DMS79 (cell line): Measurements from ENCODE around the gene MBD5.

Experiments used
- DNase-seq: peaks from one replicate; lab custom pipeline; 2025; lab: John Stamatoyannopoulos, UW

The MBD5 gene

DNA sequence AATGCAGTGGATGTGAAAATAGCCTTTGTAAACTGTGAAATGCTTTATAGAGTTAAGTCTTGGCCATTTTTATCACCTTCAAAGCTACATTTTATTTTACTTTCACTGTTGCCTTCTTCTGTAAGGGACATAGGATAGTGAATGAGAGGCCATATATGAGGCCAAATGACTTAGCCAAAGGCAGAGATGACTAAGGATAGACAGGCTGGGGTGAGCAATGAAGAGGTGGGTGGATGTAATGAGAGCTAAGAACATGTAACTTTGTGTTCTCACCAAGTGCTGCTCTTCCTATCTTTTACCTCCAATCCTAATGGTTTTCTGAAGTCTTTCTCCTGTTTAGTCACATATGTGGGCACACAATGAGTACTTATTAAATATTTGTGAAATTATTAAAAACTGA lies 101.9 kb downstream of the MBD5 start:
- DNase-seq = no peak

DNA sequence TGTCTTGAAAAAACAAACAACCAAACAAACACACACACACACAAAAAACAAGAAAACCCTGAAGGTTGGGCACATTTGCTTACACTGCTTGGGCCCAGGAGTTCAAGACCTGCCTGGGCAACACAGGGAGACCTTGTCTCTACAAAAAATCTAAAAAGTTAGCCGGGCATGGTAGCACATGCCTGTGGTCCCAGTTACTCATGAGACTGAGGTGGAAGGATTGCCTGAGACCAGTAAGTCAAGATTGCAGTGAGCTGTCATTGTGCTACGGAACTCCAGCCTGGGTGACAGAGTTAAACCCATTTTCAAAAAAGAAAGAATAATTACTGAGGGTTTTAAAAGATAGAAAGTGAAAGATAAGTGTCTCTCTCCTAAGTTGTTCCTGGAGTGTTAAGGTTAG lies 103.4 kb downstream of the MBD5 start:
- DNase-seq = no peak

DNA sequence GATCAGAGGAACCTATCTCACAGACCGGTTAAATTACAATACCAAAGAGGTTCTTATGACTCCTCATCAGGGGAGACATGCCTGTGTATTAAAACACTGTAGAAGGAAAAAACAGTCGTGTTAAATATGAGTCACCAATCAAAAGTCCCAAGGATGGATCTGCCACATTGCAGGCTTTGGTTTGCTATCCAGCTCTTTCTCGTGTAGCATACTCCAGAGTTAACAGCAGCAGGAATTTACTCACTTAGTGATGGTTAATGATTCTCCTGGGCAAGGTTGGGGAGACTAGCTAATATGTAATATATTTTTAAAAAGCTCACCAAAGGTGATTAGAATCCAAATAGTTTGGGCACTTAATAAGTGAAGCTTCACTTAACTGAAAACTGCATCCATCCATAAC lies 109.7 kb downstream of the MBD5 start:
- no peak for DNase-seq

DNA sequence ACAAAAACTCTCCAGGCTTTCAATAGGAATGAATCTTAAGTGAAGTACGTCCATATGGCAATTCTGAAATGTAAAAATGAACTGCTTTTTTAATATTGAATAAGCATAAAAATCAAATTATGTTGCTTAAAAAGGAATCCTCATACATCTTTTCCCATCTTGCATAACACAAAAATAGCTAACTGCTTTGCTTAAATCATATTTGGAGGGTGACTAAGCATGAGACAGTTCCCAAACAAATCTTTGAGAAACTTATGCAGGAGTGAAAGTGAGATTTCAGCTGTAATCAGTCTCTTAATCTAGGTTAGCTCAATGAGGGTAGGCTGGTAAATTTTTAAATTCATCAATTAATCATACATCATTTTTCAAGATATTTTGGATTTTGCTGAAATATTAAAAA lies 111.5 kb downstream of the MBD5 start:
- DNase-seq = no peak

DNA sequence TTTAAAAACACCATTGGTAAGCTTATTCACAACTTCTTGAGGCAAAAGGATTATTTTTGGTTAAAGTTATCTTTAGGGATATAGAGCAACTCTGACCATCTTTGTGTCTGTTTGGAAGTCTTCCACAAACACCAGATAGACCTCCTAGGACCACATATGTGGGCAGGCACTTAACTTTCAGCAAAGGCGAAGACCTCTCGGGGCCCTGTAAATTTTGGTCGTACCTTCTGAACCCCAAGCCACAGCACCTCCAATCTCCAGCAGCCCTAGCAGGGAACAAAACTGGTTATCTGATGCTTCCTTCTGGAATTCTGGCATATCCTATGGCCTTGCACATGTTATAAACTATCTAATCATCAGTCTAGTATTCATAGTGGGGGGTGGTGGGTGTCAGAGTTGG lies 114.8 kb downstream of the MBD5 start:
- DNase-seq = no peak

DNA sequence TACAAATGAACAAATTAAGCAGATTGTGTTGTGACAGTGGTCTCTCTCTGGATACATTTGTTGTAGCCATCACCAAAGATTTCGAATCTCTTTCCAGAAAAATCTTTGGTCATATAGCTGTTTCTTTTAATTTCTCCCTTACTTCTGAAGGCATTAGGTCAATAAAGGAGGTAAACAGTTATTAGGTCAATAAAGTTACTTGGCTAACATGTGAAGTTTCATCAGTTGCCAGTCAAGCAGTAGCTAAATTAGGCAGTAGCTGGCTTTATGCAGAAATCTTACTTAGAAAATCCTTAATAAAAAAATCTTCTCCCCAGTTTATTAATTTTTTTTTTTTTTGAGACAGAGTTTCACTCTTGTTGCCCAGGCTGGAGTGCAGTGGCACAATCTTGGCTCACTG lies 115.5 kb downstream of the MBD5 start:
- no peak for DNase-seq

DNA sequence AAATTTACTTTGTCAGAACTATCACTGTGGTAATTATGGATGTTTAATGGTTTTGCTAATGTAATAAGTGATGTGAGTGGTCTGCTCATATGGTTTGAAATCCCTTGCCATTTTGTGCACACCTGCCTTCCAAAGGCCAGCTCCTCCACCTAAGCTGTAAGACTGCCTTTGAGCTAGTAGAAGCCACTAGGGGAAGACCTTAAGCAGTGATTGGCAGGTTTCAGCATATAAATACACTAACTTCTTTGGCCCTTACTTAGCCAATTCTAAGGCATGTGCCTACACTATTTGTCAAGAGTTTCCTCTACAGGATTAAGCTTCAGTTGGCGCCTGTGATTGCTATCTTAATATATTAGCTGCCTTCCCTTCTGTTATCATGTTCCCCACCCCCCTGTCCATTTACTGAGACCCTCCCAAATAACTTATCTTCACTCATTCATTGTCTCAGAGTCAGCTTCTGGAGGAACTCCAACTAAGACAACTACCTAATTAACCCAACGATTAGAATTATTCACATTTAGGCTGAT lies 141.1 kb downstream of the MBD5 start:
- no peak for DNase-seq

DNA sequence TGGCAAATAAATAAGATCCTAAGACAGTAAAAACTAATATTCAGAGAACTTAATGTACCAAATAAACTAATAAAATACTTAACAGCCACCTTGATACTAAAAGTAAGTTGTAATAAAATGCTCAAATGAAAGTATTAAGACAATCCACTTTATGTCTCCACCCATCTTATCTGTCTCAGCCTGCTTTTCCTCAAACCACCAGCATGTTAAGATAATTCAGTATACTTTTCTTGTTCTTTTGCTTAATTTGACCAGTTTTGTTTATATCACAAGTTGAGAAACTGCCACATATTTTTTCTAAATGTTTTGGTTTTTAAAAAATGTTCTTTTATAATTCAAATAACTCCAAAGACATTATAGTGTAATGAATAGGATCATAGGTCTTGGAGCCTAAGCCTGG lies 142.0 kb downstream of the MBD5 start:
- no peak for DNase-seq

DNA sequence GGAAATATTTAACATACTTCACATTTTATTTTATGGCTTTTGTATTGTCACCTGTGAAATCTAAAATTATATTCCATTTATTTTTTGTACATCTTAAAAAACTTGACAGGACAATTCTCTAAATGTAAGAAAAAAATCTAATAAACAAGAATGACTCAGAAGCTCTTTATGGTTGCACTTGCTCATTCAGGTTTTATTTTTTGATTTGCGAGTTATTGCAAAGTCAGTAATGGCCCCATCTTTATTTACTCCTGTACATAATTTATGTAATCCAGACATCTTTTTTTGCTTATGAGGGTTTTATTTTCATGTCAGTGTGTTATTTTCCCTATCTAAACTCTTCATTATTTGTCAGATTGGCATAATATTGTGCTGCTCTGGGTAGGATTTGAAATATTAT lies 145.1 kb downstream of the MBD5 start:
- DNase-seq = no peak

DNA sequence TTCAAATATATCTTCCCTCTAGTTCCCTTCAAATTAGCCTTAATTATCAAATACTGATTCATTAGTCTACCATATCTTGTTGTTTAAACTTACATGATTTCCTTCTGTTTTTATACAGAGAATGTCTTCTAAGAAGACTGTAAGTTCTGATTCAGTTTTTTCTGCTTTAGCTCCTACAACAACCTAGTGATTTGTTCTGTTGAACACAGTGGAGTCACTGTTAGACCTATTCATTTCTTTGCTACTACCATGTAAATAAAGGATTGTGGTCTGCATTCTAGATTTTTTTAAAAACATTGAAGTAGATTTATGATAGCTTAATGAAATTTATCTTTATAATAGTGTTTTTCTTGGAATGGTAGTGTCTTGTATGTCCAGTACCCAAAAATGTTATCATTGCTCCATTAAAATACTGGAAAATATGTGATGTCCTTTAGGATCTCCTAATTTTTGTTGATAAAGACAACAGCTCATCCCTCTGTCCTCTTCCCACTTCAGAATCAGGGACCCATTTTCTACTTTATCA lies 146.4 kb downstream of the MBD5 start:
- DNase-seq = no peak

DNA sequence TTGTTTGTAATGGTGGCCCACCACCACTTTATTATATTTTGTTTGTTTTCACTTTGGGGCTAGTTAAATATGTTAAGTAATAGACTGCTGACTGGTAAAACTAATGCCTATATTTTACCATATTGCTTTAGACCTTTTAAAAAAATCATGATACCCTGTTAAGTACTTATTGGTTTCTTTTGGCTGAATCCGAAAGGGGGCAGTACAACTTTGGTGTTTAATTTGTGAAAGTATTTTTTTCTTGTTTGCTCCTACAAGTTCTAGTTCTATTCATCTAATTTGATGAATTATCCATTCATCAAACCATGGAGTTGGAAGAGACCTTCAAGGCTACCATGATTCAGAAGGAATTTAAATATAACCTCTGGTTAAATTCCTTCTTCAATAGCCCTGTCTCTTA lies 147.0 kb downstream of the MBD5 start:
- DNase-seq = no peak

DNA sequence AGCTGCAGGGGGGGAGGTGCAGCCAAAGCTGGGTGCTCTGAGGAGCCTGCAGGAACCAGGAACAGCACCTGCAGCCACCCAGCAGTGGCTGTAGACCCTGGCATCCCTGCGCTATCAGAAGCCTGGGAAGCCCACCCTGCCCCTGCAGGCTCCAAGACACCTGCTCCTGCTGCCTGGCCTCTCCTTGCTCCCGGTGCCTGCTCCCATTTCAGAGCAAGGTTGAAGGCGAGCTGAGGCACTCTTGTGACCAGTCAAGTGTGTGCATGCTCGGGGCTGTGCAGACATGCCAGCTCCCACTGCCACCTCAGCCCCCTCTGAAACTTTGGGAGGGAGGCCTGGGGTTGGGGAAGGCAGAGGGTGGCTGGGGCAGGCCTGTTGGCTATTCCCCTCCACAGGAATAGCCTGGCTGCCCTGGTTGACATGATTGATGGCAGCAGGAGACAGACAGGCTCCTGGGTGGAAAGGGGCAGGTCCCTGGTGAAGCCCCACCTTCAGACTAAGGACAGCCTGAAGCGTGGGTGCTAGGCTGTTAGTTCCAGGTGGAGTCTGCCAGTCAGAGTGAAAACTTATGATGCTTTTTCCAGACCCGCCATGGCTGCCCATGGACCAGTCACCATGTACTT lies 151.4 kb downstream of the MBD5 start:
- no peak for DNase-seq

DNA sequence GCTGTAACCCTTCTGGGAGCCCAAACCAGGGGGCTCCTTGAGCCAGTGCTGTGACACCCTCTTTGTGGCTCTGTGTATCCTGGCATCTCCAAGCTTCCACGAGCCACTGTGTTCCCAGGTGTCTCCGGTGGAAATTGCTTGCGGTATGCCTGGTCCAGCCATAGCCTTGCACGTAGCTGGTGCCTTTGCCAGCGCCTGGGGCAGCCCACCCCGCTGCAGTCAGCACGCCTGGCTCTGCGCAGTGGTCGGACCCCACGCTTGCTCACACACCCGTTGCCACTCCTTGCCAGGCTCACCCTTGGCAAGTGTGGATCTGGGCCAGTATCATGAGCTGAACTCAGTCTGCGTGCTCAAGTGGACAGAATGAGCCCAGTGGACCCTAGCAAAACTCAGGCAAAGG lies 152.3 kb downstream of the MBD5 start:
- DNase-seq = no peak

DNA sequence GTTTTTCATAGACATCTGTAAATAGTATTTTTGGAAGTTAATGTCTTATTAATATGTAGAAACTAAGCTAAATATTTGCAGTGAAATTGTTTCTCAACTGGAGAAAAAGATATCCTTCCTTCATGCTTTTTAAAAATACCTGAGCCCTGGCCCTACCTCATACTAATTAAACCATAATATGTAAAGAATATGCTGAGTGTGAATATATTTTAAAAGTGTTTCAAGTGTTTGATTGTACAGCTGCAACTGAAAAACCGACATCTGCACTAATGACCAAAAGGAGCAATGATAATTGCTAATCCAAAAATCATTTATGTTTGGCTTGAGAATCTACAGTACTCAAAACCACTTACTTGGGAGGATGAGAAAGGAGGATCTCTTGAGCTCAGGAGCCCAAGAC lies 156.7 kb downstream of the MBD5 start:
- peak; percentile 38 for DNase-seq

DNA sequence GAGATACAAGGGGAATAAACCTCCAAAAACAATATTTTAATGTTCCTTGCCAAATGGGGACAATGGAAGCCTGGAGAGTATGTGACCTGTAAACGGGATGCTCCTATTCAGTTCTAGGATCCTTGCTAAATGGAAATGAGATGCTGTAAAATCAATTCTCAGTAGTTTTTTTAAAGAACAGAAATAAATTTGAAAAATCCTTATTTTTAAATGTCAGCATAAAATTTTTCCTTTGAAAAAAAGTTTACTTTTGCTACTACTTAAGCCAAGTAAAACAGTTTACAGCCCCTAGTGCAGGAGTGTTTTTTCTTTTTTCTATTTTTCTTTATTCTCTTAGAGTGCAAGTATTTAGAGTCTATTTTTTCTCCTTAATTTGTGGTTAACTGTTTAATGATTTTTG lies 158.8 kb downstream of the MBD5 start:
- no peak for DNase-seq

DNA sequence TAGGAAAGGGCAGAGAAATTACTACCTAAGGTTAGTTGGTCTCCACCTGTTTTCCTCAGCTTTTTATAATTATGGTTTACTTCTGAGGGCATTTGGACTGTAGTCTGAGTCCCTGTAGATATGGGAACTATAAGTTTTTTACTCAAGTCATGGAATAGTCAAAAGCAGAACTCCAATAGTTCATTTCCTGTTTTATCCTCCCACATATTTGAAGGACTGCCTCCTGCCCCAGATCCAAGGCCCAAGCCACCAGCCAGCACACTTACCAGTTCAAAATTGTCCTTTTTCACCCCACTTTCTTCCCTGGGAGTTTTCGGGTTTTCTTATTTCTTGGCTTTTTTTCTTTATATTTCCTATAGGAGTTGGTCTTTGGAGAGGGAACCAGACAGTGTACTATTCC lies 164.1 kb downstream of the MBD5 start:
- no peak for DNase-seq

DNA sequence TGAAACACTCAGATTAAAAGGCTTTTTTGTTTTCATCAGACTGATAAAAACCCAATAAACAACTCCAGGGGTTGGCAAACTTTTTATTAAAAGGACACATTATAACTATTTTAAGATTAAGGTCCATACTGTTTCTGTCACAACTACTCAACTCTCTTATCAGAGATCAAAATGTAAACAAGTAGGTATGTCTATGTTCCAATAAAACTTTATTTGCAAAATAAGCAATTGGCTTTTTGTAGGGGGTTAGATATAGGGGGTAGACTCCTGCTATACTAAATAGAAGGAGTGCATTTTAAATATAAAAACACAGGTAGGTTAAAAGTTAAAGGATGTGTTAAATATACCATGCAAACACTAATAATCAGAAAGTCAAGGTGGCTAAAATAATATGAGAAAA lies 174.0 kb downstream of the MBD5 start:
- DNase-seq = no peak

DNA sequence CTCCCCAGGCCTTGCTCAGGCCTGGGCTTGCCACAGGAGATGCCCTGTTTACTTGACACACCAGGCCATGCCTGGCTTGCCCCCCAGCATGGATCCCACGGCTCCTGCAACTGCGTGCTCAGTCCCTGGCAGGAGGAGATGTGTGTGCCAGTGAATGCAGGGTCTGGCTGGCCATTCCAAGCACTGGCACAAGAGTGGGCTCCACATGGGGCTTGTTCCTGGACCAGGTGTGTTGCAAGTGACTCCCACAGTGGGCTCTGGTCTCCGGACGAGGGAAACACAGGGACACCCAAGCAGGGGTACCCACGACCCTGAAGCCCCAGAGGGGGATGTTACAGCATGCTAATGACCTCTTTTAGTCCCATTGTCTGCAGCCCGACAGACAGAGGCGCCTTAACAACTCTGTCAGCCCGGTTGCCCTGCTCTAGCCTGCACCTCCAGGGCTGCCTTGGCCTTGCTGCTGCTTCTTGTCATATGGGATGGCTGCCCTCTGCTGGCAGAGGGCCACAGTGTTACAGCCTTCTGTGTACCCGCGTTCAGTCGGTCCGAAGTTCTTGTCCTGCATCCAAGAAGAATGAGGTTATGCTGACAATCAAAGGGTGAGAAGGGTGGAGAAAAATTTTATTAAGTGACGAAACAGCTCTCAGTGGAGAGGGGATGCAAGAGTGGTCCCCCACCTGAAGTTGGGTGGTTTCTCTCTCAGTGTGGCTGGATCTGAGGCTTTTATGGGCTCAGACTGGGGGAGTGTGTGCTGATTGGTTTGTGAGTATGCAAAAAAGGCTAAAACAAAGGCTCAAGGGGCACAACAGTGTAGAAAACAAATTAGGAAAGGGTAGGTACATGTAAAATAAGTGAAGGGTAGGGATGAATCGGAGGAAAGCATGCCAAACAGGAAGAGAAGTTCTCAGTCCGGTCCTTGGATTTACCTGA lies 180.4 kb downstream of the MBD5 start:
- DNase-seq = no peak

DNA sequence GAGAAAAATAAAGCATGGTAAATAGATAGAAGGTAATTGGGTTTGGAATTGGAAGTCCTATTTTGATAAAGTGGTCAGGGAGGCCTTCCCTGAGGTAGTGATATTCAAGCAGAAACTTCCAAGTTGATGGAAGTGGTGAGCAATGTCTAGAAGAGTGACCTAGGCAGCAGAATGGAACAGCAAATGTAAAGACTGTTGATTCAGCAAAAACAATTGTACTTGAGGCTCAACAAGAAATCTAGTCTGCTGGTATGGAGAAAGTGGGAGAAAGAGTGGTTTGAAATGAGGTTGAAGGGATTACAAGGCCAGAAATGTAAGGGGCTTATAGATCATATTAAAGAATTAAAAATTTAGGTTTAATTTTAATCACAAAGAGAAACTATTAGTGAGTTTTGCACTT lies 181.3 kb downstream of the MBD5 start:
- DNase-seq = no peak

DNA sequence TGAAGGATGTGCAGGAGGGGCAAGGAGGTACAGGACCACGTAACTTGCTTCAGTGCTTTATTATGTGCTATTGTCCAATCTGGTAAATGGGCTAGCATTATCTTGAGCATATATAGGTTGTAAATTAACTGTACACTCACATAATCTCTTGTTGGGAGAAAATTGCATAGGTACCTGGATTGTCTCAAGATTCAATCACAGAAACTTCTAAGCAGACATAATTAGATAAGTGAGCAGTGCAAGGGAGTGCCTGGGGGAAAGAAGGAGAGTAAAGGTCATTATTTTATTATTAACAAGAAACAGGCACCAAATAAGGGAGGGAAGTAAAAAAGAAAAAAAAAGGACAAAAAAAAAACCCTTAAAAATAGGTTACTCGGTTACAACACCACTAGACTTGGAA lies 186.2 kb downstream of the MBD5 start:
- no peak for DNase-seq

DNA sequence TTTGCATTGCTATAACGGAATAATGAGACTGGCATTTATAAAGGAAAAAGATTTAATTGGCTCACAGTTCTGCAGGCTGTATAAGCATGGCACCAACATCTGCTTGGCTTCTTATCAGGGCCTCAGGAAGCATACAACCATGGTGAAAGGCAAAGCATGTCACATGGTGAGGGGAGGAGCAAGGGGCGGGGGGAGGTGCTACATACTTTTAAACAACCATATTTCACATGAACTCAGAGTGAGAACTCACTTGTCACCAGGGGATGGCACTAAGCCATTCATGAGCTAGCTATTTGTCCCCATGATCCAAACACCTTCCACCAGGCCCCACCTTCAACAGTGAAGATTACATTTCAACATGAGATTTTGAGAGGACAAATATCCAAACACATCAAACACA lies 188.7 kb downstream of the MBD5 start:
- no peak for DNase-seq

DNA sequence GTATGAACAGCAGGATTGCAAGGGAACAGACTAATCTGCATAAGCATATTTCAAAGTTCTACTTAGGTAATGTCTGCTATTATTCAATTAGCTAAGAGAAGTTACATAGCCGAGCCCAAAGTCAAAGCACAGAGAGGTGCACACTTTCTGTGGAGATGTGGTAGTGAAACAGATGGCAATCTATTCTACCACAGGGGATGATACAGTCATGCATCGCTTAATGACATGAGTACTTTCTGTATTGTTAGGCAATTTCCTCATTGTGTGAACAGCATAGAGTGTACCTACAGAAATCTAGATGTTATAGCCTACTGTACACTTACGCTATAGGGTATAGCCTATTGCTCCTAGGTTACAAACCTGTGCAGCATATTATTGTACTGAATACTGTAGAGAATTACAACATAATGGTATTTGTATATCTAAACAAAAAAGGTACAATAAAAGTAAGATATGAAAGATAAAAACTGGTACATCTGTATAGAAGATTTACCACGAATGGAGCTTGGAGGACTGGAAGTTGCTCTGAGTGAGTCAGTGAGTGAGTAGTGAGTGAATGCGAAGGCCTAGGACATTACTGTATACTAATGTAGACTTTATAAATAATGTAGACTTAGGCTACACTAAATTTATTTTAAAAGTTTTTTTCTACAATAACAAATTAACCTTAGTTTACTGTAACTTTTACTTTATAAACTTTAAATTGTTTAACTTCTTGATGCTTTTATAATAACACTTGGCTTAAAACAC lies 197.6 kb downstream of the MBD5 start:
- no peak for DNase-seq

DNA sequence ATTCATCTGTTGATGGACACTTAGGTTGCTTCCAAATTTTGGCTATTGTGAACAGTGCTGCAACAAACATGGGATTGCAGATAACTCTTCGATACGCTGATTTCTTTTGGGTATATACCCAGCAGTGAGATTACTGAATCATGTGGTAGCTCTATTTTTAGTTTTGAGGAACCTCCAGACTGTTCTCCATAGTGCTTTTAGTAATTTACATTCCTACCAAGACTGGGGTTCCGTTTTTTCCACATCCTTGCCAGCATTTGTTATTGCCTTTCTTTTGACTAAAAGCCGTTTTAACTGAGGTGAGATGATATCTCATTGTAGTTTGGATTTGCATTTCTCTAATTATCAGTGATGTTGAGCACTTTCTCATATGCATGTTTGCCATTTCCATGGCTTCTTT lies 200.3 kb downstream of the MBD5 start:
- DNase-seq = no peak
